Stimulated activated CD8-positive, alpha-beta memory T cell treated with anti-CD3 and anti-CD28 coated beads, Interleukin-12 subunit alpha, Interleukin-12 subunit beta, amount 100 ng/mL, for 4 hours (primary cell): ENCODE results near the gene PGBD5.
"Not testable (repeated sequence)": the region's sequence is repeated elsewhere in the genome, so short reads cannot be mapped to it uniquely, and the experiment has no call there.

Experiments used
- DNase-seq: peaks from one replicate; pipeline ENCODE4 v3.0.0-alpha.2; 2020; ENCODE audit warnings: low read depth

Gene PGBD5, protein sequence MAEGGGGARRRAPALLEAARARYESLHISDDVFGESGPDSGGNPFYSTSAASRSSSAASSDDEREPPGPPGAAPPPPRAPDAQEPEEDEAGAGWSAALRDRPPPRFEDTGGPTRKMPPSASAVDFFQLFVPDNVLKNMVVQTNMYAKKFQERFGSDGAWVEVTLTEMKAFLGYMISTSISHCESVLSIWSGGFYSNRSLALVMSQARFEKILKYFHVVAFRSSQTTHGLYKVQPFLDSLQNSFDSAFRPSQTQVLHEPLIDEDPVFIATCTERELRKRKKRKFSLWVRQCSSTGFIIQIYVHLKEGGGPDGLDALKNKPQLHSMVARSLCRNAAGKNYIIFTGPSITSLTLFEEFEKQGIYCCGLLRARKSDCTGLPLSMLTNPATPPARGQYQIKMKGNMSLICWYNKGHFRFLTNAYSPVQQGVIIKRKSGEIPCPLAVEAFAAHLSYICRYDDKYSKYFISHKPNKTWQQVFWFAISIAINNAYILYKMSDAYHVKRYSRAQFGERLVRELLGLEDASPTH

DNA sequence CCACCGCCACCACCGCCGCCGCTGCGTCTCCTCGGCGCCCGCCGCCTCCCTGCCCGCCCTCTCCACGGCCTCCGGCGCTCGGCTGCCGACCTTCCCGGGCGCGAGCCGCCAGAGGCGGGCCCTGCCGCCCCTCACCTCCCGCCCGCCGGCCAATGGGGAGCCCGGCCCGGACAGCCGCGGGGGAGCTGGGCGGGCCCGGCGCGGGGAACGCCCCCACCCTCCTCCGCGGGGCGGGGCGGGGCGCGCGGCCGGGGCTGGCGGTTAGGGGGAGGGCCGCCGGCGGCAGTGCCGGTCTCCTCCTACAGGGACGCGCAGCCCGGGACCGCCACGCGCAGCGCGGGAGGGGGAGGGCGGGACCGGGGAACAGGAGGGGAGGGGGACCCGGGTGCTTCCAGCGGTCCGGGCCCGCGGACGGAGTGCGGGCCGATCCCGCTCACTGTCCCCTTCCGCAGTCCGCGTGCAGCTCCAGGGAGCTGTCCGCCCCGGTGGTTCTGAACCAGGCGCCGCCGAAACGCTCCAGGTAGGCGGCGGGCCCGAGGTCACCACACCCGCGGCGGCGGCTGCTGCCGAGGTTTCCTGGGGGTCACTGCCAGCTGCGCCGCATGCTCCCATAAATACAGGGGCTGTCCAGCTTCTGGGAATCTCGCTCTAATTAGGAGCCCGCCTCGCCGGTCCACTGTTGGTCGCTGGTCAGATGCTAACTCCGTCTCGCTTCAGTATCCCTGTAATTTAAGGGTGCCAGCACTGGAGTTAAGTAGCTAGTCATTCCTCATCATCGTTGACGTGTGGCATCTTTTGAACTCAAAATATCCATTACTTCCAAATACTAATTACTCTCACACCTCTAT is at the start of gene PGBD5:
PGBD5 (minus strand) TSS at position 87 of the 848 bp plus-strand sequence. CDS start 404 bp downstream, outside the sequence.
- DNase-seq: peak; percentile 21

DNA sequence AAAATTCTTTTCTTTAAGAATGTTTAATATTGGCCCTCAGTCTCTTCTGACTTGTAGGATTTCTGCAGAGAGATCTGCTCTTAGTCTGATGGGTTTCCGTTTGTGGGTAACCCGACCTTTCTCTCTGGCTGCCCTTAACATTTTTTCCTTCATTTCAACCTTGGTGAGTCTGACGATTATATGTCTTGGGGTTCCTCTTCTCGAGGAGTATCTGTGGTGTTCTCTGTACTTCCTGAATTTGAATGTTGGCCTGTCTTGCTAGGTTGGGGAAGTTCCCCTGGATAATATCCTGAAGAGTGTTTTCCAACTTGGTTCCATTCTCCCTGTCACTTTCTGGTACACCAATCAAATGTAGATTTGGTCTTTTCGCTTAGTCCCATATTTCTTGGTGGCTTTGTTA is 48.8 kb upstream of the PGBD5 start:
- DNase-seq: not testable (repeated sequence)

DNA sequence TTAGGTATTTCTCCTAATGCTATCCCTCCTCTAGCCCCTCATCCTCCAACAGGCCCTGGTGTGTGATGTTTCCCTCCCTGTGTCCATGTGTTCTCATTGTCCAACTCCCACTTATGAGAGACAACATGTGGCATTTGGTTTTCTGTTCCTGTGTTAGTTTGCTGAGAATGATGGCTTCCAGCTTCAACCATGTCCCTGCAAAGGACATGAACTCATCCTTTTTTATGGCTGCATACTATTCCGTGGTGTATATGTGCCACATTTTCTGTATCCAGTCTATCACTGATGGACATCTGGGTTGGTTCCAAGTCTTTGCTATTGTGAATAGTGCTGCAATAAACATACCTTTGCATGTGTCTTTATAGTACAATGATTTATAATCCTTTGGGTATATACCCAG is 44.6 kb upstream of the PGBD5 start:
- not testable (repeated sequence) for DNase-seq

DNA sequence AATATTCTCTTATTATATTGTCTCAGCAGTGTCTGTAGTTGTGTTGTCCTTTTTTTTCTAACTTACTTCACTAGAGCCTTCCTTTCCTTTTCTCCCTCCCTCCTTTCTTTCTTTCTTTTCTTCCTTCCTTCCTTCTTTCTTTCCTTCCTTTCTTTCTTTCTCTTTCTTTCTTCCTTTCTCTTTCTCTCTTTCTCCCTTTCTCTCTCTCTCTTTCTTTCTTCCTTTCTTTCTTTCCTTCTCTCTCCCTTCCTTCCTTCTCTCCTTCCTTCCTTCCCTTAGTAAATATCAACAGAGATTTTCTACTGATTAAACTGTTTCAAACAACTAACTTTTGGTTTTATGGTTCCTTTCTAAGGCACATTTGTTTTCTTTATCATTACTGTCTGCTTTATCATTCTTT is 43.1 kb upstream of the PGBD5 start:
- no peak for DNase-seq

DNA sequence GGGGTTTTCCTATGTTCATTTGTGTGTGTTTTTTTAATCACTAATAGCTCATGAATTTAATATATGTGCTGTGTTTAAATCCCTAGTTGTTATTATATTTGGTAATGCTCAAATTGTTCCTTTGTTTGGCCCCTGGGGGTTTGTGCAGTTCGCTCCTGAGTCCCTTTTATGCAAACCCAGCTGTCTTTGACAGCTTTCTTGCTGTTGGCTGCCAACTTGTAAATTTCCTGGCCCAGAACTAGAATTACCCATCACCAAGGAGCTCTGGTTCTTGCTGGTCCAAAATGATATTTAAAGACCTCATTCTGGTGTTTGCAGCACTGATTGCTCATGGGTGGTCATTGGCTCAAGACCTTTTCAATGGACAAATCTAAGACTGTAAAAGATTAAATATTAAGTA is 39.6 kb upstream of the PGBD5 start:
- no peak for DNase-seq

DNA sequence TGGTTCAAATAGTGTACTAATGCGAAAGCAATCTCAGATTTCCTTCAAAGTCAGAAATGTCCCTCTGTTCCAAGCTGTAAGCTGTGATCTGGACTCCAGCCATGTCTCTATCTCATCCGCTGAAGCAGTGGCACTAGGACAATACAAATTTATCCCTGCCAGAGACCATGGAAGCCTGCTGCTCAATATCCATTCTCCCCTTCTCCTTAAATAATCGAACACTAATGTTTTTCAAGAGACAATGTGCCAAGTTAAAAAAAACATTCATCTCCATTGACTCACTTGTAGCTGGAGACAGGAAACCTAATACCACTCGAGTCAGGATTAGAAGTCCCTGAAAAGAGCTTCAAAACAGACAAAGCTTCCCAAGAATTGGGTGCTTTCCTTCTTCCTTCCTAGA is 38.5 kb upstream of the PGBD5 start:
- DNase-seq: no peak

DNA sequence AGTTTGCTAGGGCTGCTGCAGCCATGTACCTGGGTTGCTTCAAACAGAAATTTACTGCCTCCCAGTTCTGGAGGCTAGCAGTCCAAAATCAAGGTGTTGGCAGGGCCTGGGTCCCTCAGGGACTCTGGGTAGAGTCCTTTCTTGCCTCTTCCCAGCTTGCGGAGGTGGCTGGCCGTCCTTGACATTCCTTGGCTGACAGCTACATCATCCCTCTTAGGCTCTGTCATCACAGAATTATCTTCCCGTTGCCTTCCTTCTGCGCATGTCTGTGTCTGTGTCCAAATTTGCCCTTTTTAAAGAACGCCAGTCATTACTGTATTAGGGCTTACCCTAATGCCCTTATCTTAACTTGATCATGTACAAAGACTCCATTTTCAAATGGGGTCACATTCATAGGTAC is 37.6 kb upstream of the PGBD5 start:
- DNase-seq: no peak

DNA sequence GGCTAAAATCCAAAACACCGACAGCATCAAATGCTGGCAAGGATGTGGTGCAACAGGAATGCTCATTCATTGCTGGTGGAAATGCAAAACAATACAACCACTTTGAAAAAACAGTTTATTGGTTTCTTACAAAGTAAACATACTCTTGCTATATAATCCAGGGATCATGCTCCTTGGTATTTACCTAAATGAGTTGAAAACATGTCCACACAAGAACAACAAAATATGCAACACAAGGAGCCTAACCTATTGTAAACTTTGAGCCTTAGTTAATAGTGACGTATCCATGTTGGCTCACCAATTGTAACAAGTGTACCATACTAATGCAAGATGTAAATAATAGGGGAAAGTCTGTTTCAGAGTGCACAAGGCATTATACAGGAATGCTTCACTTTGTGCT is 37.2 kb upstream of the PGBD5 start:
- no peak for DNase-seq

DNA sequence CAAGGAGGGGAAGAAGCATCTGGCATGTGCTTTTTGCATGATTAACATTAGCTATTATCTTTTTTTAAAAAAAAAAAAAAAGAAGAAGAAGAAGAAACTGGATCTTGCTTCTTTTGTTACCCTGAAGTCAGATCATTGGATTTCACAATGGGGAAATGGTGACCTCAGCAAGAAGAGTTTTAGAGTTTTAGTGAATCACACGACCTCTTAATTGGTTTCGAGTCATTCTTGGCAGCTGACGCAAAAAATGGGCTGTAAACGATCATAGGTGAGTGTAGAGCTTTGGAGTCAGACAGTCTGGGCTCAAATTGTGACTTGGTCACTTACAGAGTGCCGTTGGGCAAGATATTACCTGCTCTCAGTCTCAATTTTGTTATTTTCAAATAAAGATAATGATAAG is 33.3 kb upstream of the PGBD5 start:
- no peak for DNase-seq

DNA sequence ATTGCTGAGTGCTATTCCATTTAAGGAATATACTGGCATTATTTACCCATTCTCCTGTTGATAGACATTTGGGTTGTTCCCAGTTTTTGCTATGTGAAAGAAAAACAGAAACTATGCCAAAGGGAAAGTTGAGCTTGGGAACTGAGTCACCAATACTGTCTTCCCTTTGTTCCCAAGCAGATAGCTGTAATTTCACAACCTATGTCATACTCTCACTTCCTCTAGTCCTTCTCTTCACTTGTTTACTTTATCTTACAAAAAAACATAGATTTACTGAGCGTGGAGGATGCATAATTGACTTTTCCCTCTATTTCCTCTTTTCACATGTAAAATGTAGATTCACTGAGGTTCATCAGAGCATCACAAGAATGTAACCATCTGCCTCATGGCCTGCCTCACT is 32.4 kb upstream of the PGBD5 start:
- DNase-seq: no peak

DNA sequence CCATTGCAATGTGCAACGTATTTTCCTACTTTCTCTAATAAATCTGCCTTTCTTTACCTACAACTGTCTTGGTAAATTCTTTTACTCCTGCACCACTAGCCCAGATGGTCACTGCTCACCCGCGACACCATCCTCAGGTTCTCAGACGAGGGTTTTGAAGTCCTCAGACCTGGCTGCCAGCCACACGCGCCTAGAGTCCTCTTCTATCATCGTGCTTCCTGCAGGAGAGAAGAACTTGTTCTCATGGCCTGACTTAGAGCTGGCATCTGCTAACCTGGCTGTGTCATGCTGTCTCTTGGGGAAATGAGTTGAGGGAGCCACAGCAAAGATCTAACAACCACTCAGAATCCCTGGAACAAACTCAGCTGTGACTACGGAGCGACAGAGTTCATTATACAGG is 30.3 kb upstream of the PGBD5 start:
- DNase-seq: no peak

DNA sequence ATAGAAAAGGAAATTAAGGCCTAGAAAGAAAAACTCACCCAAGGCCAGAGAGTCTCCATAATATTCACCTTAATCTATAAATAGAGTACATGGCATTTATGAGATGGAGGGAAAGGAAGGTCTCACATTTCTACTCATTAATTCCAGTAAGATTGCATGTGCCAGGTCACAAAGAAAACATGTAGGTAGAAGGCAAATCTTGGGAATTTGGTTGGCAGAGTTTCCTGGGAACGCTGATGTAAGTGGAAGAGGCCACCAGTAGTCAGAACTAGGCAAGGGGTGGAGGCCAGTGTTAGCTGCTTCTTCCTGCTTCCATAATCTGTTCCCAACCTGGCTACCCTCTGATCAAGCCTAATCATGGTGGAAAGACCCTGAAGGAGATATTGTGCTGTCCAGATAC is 29.2 kb upstream of the PGBD5 start:
- no peak for DNase-seq

DNA sequence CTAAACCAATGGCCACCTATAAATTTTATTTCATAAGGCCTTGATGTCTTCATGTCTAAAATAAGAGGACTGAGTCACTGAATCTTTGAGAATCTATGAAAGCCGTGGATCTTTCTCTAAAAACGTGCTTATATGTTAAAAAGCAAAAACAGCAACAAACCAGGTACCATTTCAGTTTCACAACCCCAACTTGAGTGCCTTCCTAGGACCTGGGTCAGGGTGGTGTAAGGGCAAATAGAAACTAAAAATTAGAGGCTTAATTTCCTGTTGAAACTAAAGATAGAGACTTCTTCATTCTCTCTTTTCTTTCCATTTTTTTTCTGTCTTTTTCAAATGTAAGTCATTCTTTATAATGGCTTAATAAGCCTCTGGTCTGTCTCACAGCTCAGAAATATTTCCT is 27.2 kb upstream of the PGBD5 start:
- no peak for DNase-seq

DNA sequence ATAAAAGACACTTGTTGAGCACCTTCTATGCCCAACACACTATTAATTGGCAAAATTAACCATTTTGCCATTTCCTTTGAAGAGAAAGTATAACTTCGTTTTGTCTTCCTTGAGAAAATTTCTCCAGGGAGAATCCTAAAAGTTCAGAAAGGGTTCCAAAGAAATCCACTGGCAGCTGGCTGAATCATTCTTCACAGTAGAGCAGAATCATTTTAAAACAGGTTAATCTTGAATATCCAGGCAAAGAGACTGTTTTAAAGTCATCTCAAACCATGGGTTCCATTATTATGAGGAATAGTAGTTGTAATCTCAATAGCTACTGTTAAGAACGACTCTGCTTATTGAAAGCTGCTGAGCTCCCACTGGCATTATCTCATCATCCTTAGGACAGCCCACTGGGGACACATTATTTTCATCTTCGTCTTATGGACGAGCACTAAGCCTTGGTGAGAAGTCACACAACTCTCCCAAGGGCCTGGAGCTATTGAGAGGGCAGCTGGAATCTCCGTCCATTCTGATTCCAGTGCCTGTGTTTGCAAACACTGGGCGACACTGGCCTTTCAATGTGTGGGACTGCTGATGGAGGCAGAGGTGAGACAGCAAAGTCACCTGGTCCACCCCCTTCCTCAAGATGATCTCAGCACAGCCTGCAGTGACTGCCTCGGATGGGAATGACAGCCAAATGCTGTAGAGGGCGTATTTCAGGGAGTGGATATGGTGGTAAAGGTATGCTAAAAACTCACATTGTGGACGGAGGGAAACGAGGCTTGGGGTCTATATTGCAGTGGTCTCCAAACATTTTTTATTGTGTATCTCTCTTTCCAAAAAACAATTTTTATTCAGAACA is 15.3 kb upstream of the PGBD5 start:
- DNase-seq: no peak

DNA sequence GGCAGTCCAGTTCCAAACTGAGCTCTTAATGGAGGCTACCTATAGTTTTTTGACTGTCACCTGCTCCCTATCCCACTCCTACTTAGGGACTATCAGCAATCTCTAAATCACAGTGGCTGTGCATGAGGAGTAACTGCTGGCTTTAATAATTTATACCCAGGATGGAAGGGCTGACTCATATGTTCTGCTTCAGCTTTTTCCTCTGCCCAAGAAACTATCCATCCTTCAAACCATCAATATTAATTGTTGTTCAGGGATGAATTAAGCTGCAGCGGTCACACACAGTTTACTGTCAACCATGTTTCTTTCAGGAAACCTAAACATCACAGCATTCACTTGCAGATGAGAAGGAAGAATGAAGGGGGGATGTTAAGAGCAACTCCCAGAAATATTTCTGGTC is 9.0 kb upstream of the PGBD5 start:
- DNase-seq: no peak

DNA sequence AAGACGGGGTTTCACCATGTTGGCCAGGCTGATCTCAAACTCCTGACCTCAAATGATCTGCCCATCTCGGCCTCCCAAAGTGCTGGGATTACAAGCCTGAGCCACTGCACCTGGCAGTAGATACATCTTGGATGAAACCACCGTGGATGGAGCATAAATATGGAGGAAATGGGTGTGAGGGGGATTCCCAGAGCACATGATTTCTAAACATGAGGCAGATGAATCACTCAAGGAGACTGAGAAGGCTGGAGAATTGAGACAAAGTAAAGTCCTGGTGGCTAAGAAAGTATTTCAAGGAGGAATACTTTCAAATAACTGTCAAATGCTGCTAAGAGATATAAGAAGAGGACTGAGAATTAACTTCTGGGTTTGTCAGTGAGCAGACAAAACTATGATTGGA is 5.4 kb upstream of the PGBD5 start:
- no peak for DNase-seq

DNA sequence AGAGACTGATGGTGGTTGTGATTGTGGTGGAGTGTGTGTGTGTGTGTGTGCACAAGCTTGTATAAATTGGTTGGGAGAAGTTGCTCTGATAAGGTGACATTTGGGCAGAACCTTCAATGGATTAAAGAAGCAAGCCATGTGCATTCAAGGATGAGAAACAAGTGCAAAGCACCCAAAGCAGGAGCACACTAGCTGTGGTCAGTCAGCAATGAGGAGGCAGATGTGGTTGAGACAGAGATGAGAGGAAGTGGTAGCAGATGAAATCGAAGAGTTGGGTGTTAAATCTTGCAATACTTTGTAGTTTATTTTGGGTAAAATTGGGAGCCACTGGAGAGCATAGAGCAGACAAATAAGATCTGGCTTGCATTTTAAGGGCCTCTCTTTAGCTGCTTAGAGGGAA is 4.4 kb upstream of the PGBD5 start:
- no peak for DNase-seq

DNA sequence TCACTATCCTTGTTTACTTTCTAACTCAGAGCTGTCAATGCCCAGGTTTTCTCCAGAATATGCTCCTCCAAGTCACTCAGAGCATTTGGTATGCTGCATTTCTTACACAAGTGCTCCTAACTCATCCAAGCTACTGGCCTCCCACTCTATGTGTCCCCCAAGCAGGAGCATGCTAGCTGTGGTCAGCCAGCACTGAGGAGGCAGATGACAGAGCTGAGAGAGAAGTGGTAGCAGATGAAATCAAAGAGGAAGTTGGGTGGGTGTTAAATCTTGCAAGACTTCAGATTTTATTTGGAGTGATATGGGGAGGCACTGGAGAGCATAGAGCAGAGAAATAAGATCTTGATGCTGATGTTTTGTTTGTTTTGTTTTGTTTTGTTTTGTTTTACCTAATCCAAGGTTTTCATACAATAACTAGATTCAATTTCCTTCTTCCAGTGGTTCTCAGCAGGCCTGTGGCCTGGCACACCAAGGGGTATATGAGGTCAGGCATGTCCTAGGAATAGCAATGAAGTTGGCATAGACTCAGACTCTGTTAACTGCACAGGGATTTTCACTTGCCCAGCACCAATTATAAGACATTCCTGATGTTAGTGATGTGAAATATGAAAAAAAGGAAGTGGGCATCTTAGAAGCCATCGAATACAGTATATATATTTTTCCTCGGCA is 3.1 kb upstream of the PGBD5 start:
- no peak for DNase-seq

DNA sequence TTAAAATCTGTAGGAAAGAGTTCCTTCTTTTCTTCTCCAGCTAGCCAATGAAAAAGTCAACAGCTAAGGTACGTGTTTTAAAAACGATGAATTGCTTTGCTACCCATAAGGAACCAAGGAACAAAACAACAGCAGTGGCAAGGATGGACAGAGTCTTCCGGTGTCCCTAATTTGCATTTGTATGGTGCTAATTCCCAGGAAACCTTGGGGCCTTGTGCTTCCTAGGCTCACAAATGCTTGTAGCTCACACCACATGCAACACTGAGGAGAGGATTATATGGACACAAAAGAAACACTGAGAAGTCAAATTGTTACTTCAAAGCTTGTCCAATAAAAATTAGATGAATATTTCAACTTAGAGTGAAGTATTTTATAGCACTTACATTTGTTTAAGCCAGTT is 1.8 kb upstream of the PGBD5 start:
- no peak for DNase-seq

DNA sequence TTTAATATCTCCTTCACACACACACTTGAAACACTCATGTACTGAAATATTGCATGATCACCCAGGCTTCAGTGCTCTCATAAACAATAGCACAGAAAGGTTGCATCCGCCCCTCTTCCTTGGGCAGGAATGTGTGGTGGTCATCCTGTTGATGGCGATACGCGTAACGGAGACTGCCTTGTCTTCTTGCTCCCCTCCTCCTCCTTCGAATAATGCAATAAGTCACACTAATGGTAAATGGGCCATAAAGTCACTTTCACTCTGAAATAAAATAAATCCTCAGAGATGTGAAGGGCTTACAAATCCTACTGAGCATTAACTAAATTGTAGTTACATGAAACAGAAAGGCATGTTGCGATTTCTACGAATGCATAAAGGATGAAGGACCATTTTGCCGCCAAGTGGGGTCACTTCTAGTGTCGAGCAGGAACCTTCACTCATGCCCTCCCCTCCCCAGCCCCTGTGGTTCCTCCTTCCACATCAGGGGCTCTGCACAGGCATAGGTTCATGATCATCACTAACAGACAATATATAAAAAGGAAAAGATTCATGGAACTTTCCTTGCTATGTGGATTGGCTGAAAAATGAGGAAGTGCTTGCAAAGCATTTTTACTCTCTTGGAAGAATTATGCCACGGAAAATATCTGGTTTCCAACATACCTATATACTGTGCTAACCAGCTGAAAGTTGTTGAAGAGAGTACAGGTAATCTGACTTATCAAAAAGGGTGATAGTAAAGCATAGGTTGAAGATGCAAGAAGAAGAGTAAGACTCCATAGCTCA is 1.2 kb upstream of the PGBD5 start:
- DNase-seq: no peak
